Keratinocyte (primary cell): ENCODE data around the gene P2RX1.

Experiments
- CTCF ChIP-seq, 3 experiments: IDR thresholded peaks in 1 of 3; conservative IDR thresholded peaks in 1 of 3; optimal IDR thresholded peaks in 1 of 3; 2 replicates in 2 of 3; 3 replicates in 1 of 3; pipeline versions ENCODE3 to v1.5.1; 2011; ENCODE audit warnings: low read length in 3 of 3, mild to moderate bottlenecking in 3 of 3, moderate library complexity in 2 of 3, control low read depth in 1 of 3, inconsistent platforms in 1 of 3; ENCODE audit not compliant: insufficient read depth in 2 of 3; ENCODE audit errors: extremely low read depth in 1 of 3
- EZH2 ChIP-seq: IDR thresholded peaks from one replicate; pipeline ENCODE4 v1.6.1; 2012; ENCODE audit warnings: inconsistent platforms, mild to moderate bottlenecking, low read length, moderate library complexity

DNA sequence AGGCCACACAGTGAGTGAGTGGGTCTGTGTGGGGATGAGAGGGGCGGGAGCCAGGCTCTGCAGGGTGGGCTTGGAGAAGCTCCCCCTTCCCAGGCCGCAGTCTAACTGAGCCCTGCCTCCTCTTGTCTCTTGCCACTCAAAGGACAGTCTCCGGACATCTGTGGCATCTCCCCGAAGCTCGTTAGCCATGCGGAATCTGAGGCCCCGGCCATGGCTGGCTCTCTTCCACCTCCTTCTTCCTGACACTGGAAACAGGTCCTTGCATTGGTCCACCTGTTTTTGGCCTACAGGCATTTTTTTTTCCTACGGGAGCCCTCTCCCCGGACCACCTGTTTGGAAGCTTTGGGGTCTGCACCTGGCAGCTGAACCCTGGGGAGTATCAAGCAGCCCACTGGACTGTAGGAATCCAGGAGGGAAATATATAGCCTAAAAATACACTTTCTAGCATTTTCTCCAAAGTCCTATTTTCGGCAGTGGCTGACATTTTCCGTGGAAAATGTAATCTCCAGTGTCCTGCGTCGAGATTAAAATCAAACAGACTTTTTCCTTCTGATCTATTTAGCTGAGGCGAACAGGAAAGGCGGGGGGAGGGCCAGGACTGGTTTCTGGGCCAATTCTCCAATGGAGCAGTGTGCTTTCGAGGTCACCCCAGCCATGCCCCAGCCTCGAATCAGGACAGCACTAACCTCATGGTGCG, 38.9 kb upstream of the P2RX1 start:
- TF ChIP-seq CTCF (optimal IDR thresholded peaks at IDR 0.05 in 1 of 3, IDR thresholded peaks at IDR 0.05 in 1 of 3, conservative IDR thresholded peaks at IDR 0.05 in 1 of 3; ENCODE audit: extremely low read depth in 1 of 3, insufficient read depth in 2 of 3, low read length in 3 of 3) (no peak), EZH2 (no peak)
